Neural cell (in vitro differentiated cells): Measurements from ENCODE around the gene MRTFA.

Experiments used
- EP300 ChIP-seq: fragments of 450-650 bp; conservative IDR thresholded peaks from 2 replicates; pipeline ENCODE4 v1.6.1; 2014; ENCODE audit warnings: antibody characterized with exemption, mild to moderate bottlenecking, moderate library complexity; ENCODE audit not compliant: poor library complexity, severe bottlenecking
- POLR2AphosphoS5 ChIP-seq: IDR thresholded peaks from 2 replicates; pipeline ENCODE4 v1.6.1; 2012

- TF ChIP-seq POLR2AphosphoS5 (no peak), EP300 (no peak)
Measured at GRCh38 chr22:40493441-40493840, 143.1 kb downstream of the MRTFA start.
